Mesenchymal stem cell (in vitro differentiated cells and primary cell): ENCODE measurements around the gene VPS8.

Source experiments
- DNase-seq: peaks from one replicate; pipeline ENCODE4 v3.0.0-alpha.2; 2013
- H2AFZ ChIP-seq: one replicate; pipeline ENCODE4 v1.6.1; 2013; ENCODE audit warnings: low read depth, mild to moderate bottlenecking, control low read depth, inconsistent platforms, low read length, moderate library complexity
- H2AK5ac ChIP-seq: 2 replicates; pipeline ENCODE4 v1.6.1; 2013; ENCODE audit warnings: low read length, moderate library complexity, mild to moderate bottlenecking, inconsistent platforms; ENCODE audit not compliant: severe bottlenecking
- H2BK120ac ChIP-seq: one replicate; pipeline ENCODE4 v1.6.1; 2013; ENCODE audit warnings: low read depth, mild to moderate bottlenecking, inconsistent platforms, low read length, moderate library complexity
- H2BK12ac ChIP-seq, 2 experiments: one replicate each; pipeline ENCODE4 v1.6.1; 2013; ENCODE audit warnings: inconsistent platforms in 2 of 2, low read length in 2 of 2, mild to moderate bottlenecking in 2 of 2, moderate library complexity in 2 of 2, control low read depth in 1 of 2
- H2BK15ac ChIP-seq: one replicate; pipeline ENCODE4 v1.6.1; 2013; ENCODE audit warnings: mild to moderate bottlenecking, low read depth, inconsistent platforms; ENCODE audit not compliant: poor library complexity, severe bottlenecking
- H2BK5ac ChIP-seq: 2 replicates; pipeline ENCODE4 v1.6.1; 2013; ENCODE audit warnings: low read depth, mild to moderate bottlenecking, low read length, control low read depth, inconsistent platforms; ENCODE audit not compliant: poor library complexity, severe bottlenecking
- H3K14ac ChIP-seq, 2 experiments: one replicate each; pipeline ENCODE4 v1.6.1; 2013; ENCODE audit warnings: inconsistent platforms in 2 of 2, low read length in 2 of 2, control low read depth in 1 of 2, mild to moderate bottlenecking in 1 of 2, moderate library complexity in 1 of 2
- H3K18ac ChIP-seq, 2 experiments: one replicate each; pipeline ENCODE4 v1.6.1; 2013; ENCODE audit warnings: inconsistent platforms in 2 of 2, low read length in 2 of 2, control low read depth in 1 of 2, low read depth in 1 of 2, mild to moderate bottlenecking in 1 of 2
- H3K23ac ChIP-seq, 2 experiments: one replicate each; pipeline ENCODE4 v1.6.1; 2013; ENCODE audit warnings: inconsistent platforms in 2 of 2, low read length in 2 of 2, mild to moderate bottlenecking in 2 of 2, moderate library complexity in 2 of 2, control low read depth in 1 of 2
- H3K27ac ChIP-seq: 2 replicates; pipeline ENCODE4 v1.5.1; 2013; ENCODE audit warnings: mild to moderate bottlenecking, moderate library complexity, low read length, control low read depth, inconsistent platforms; ENCODE audit not compliant: poor library complexity, severe bottlenecking
- H3K27me3 ChIP-seq, 2 experiments: 2 replicates each; pipeline versions ENCODE4 v1.6.1 to v1.7.0; 2013; ENCODE audit warnings: low read length in 2 of 2, mild to moderate bottlenecking in 2 of 2, moderate library complexity in 2 of 2, control low read depth in 1 of 2, inconsistent platforms in 1 of 2; ENCODE audit not compliant: control insufficient read depth in 1 of 2, insufficient read depth in 1 of 2
- H3K36me3 ChIP-seq, 2 experiments: 2 replicates each; pipeline versions ENCODE4 v1.6.1 to v1.7.0; 2013; ENCODE audit warnings: low read length in 2 of 2, control low read depth in 1 of 2, inconsistent platforms in 1 of 2, low read depth in 1 of 2, mild to moderate bottlenecking in 1 of 2; ENCODE audit not compliant: insufficient read depth in 2 of 2, control insufficient read depth in 1 of 2
- H3K4ac ChIP-seq, 2 experiments: one replicate each; pipeline ENCODE4 v1.6.1; 2013; ENCODE audit warnings: inconsistent platforms in 2 of 2, low read length in 2 of 2, mild to moderate bottlenecking in 2 of 2, moderate library complexity in 2 of 2, control low read depth in 1 of 2, low read depth in 1 of 2
- H3K4me1 ChIP-seq: 2 replicates; pipeline ENCODE4 v1.6.1; 2013; ENCODE audit warnings: low read depth, low read length, control low read depth; ENCODE audit not compliant: control insufficient read depth, insufficient read depth
- H3K4me2 ChIP-seq: 2 replicates; pipeline ENCODE4 v1.6.1; 2013; ENCODE audit warnings: low read length, mild to moderate bottlenecking, inconsistent platforms; ENCODE audit not compliant: poor library complexity, severe bottlenecking
- H3K4me3 ChIP-seq, 2 experiments: 2 replicates each; pipeline versions ENCODE4 v1.5.1 to v1.7.0; 2013; ENCODE audit warnings: low read length in 2 of 2, mild to moderate bottlenecking in 2 of 2, control low read depth in 1 of 2, low read depth in 1 of 2; ENCODE audit not compliant: insufficient read depth in 1 of 2
- H3K79me1 ChIP-seq: replicated peaks from 2 replicates; pipeline ENCODE4 v1.6.1; 2013; ENCODE audit warnings: mild to moderate bottlenecking, control low read depth, low read length, inconsistent platforms; ENCODE audit not compliant: poor library complexity, severe bottlenecking
- H3K9ac ChIP-seq: 2 replicates; pipeline ENCODE4 v1.7.0; 2013; ENCODE audit warnings: mild to moderate bottlenecking, low read length, moderate library complexity
- H3K9me3 ChIP-seq: 2 replicates; pipeline ENCODE4 v1.7.0; 2013; ENCODE audit warnings: mild to moderate bottlenecking, low read length; ENCODE audit not compliant: control insufficient read depth
- H4K8ac ChIP-seq: one replicate; pipeline ENCODE4 v1.6.1; 2013; ENCODE audit warnings: inconsistent platforms, mild to moderate bottlenecking, low read length, moderate library complexity
- H4K91ac ChIP-seq: one replicate; pipeline ENCODE4 v1.6.1; 2013; ENCODE audit warnings: mild to moderate bottlenecking, low read length, inconsistent platforms
- WGBS: methylation state at CpG from one replicate; pipeline ENCODE4 v1.1.7; 2013; ENCODE audit warnings: mixed read lengths; 5-methylcytosine and 5-hydroxymethylcytosine counted together

Gene VPS8

DNA sequence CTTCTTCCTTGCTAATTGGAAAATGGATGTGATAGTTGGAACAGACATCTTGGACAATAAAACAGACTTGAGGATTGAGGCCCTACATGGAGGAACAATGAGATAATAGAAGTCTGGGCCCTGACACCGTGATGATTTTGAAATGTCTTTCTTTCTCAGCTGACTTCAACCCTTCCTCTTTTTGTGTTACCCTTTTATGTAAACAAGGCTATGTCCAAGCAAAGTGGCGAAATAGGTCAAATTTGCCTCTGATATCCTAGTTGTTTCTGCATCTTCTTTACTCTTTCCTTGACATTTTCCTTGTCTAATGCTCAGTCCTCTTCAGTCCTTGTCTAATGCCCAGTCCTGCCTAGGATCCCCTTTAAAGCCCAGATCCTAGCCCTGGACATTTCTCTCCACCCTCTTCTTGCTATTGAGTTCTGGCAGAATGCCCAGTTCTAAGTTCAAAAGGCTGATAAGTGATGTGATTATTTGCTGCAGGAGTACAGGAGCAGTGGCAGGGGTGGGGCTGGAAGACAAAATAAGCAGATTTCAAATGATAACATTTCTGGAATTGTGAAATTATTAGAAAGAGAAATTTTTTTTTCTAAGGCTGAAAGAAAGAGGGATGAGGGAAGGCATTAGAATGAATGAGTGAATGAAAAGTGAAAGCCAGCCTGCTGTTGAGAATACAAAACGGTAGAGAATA lies 6.5 kb upstream of the VPS8 start:
- no peak overlapping the region for H3K14ac ChIP-seq
- H3K18ac ChIP-seq = no peak overlapping the region
- H2AK5ac ChIP-seq = no peak overlapping the region
- no peak overlapping the region for H4K91ac ChIP-seq
- H2AFZ ChIP-seq = no peak overlapping the region
- no peaks in the 10 kb centered on the region for H3K79me1 ChIP-seq
- H2BK5ac ChIP-seq = no peak overlapping the region
- H3K27me3 ChIP-seq = peaks cover 0 to 21% of the 10 kb centered on the region in 2 experiments
- no peak overlapping the region for H3K9ac ChIP-seq
- H3K4me2 ChIP-seq = no peak overlapping the region
- peak; percentile 28 for DNase-seq
- no peak overlapping the region for H2BK12ac ChIP-seq
- H3K27ac ChIP-seq = no peak overlapping the region
- H3K36me3 ChIP-seq = no peaks in the 10 kb centered on the region
- H4K8ac ChIP-seq = no peak overlapping the region
- no peak overlapping the region for H3K4ac ChIP-seq
- 78% methylated on average over 3 of the region's 3 CpGs for WGBS
- H3K23ac ChIP-seq = no peak overlapping the region
- no peaks in the 10 kb centered on the region for H3K9me3 ChIP-seq
- H2BK15ac ChIP-seq = no peak overlapping the region
- no peak overlapping the region for H3K4me3 ChIP-seq
- no peaks in the 10 kb centered on the region for H3K4me1 ChIP-seq
- H2BK120ac ChIP-seq = no peak overlapping the region

DNA sequence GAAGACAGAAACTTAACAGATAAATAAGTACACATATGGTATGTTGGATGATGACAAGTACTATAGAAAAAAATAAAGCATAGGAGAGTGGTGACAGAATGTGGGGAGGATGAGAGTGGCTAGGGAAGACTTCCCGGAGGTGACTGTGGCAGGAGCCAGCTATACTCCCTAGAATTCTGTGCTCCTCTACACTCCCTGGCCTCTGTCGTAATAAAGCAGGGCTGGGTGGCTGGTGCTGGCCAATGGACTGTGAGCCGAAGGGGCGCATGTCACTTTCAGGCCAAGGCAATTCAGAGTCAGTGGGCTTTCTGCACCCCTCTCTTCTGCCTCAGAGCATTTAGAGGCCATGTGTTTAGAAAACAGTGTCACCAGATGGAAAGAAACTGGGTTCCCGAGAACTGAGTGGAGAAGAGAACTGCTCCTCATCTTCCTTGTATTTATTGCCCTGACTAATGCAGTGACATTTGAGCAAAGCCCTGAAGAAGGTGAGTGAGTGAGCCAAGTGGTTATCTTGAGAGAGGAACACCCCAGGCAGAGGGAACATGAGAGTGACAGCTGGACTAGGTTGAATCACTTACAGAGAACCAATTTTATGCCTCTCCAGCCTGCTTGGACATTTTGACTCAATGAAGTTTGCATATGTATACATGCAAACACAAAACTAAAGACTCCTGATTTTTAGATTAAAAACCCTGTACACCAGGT lies 5.2 kb upstream of the VPS8 start:
- Histone ChIP-seq H2AK5ac (no peak overlapping the region), H3K4me3 (no peak overlapping the region), H3K27me3 (peaks cover 0 to 13% of the 10 kb centered on the region in 2 experiments), H2BK15ac (no peak overlapping the region), H3K18ac (no peak overlapping the region), H3K36me3 (no peaks in the 10 kb centered on the region), H3K79me1 (no peaks in the 10 kb centered on the region), H3K27ac (no peak overlapping the region), H2BK5ac (no peak overlapping the region), H3K4me2 (no peak overlapping the region), H3K4ac (no peak overlapping the region), H2BK12ac (no peak overlapping the region), H3K23ac (no peak overlapping the region), H3K9me3 (no peaks in the 10 kb centered on the region), H2BK120ac (no peak overlapping the region), H3K14ac (no peak overlapping the region), H3K9ac (no peak overlapping the region), H4K8ac (no peak overlapping the region), H3K4me1 (no peaks in the 10 kb centered on the region), H2AFZ (no peak overlapping the region), H4K91ac (no peak overlapping the region)
- no peak for DNase-seq
- WGBS = 88% methylated on average over 4 of the region's 5 CpGs

DNA sequence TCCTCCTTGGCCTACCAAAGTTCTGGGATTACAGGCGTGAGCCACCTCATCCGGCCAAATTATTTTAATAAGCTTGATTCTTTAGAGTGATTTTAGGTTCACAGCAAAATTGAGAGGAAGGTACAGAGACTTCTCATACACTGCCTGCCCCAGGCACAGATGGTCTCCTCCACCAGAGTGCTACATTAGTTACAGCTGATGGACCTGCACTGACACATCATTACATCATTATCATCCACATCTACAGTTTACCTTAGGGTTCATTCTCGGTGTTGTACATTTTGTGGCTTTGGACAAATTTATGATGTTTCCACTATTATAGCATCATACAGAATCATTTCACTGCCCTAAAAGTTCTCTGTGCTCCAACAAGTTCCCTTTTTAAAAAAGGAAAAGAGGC lies 4.4 kb upstream of the VPS8 start:
- WGBS = 92% methylated on average over 2 of the region's 3 CpGs
- H2BK5ac ChIP-seq = no peak overlapping the region

DNA sequence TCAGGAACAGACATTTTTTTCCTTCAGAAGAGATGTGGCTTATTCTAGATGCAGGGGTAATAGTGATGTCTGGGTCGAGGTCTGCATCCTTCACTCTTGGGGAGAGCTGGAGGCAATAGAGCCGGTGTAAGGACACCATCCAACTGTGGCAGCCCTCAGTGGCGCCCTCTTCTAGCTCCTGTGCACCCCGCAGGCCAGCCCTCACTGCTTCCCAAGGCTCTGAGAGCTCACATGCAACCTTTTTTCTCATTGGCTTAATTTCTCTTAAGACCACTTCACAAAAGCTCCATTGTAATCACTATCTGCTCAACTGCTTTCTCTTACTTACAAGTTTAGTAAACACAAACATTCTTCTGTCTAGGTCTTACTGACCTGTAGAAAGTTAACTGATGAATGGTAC lies 3.9 kb upstream of the VPS8 start:
- Histone ChIP-seq H4K8ac (no peak overlapping the region), H3K4me1 (peaks cover 5% of the 10 kb centered on the region), H3K4me2 (no peak overlapping the region), H3K18ac (no peak overlapping the region), H3K4me3 (no peak overlapping the region), H3K4ac (no peak overlapping the region), H2AFZ (no peak overlapping the region), H2BK15ac (no peak overlapping the region), H3K27ac (no peak overlapping the region), H2AK5ac (no peak overlapping the region), H3K36me3 (no peaks in the 10 kb centered on the region), H3K9me3 (no peaks in the 10 kb centered on the region), H3K27me3 (peaks cover 0 to 13% of the 10 kb centered on the region in 2 experiments), H2BK12ac (no peak overlapping the region), H4K91ac (no peak overlapping the region), H2BK120ac (no peak overlapping the region), H2BK5ac (no peak overlapping the region), H3K9ac (no peak overlapping the region), H3K23ac (no peak overlapping the region), H3K14ac (no peak overlapping the region), H3K79me1 (peaks cover 10% of the 10 kb centered on the region)
- 22% methylated on average over 4 of the region's 4 CpGs for WGBS
- no peak for DNase-seq

More for the DNA sequence above, 4.4 kb upstream of the VPS8 start:
- Histone ChIP-seq H3K23ac (no peak overlapping the region), H3K9ac (no peak overlapping the region), H3K4me2 (no peak overlapping the region), H3K27me3 (peaks cover 0 to 13% of the 10 kb centered on the region in 2 experiments), H4K8ac (no peak overlapping the region), H2AK5ac (no peak overlapping the region), H3K4me3 (no peak overlapping the region), H2AFZ (no peak overlapping the region), H3K4ac (no peak overlapping the region), H4K91ac (no peak overlapping the region), H3K14ac (no peak overlapping the region), H2BK120ac (no peak overlapping the region), H3K9me3 (no peaks in the 10 kb centered on the region), H3K18ac (no peak overlapping the region), H3K79me1 (peaks cover 5% of the 10 kb centered on the region), H2BK12ac (no peak overlapping the region), H3K36me3 (no peaks in the 10 kb centered on the region), H2BK15ac (no peak overlapping the region), H3K27ac (no peak overlapping the region), H3K4me1 (peaks cover under 1% of the 10 kb centered on the region)
- DNase-seq = no peak
